ENCODE measurements around the gene CPN2. TPM values are rescaled to one million over a fixed set of nuclear protein-coding genes. Genes with fewer than 3 reads are reported as not detected.

The CPN2 gene
- total and polyA plus RNA-seq, 2 of the 8 experiments (the other 6 are each of a cell fraction or from before 2014, with no cell fraction given), result 0.03 TPM; not detected in 1

GRCh38 chr3:194308601-194309449 is 42.3 kb downstream of the CPN2 start:
- Histone ChIP-seq H3K23ac (ENCODE audit: insufficient read length) (no peak overlapping the region), H2BK120ac (replicated peaks; ENCODE audit: low read depth, low read length) (no peak overlapping the region), H3K14ac (ENCODE audit: insufficient read length) (no peak overlapping the region), H3K4me2 (ENCODE audit: insufficient read depth in 1 of 2, low read depth in 2 of 2, low read length in 2 of 2) (no peak overlapping the region), H3K27me3 (replicated peaks in 1 of 4; ENCODE audit: control insufficient read depth in 3 of 4, extremely low read depth in 1 of 4, insufficient read depth in 3 of 4, low read length in 3 of 4) (peaks cover 0 to 9% (median under 1%) of the 10 kb centered on the region in 4 experiments; a peak in 1 of 7 replicates), H3K4me3 (ENCODE audit: extremely low read depth in 1 of 4, insufficient read depth in 2 of 4, low read depth in 3 of 4, low read length in 4 of 4) (no peak overlapping the region), H3K36me3 (ENCODE audit: control insufficient read depth in 2 of 4, insufficient read depth in 4 of 4, low read length in 3 of 4) (no peaks in the 10 kb centered on the region), H3K18ac (ENCODE audit: extremely low read depth, low read length) (no peak overlapping the region), H4K5ac (ENCODE audit: insufficient read length, low read depth, low read length) (no peak overlapping the region), H3K79me1 (ENCODE audit: low read depth, low read length) (no peaks in the 10 kb centered on the region), H2BK20ac (ENCODE audit: low read length) (no peak overlapping the region), H3K56ac (replicated peaks; ENCODE audit: insufficient read length, low read depth, low read length) (no peak overlapping the region), H4K20me1 (replicated peaks in 1 of 2; ENCODE audit: control insufficient read depth in 1 of 2, insufficient read depth in 2 of 2, low read length in 2 of 2) (no peaks in the 10 kb centered on the region), H2BK12ac (ENCODE audit: low read depth, low read length) (0 out of 2 replicates have a peak overlapping the region, but pooled peaks have one; percentile 52), H2AFZ (ENCODE audit: low read length) (no peak overlapping the region), H3K9me3 (ENCODE audit: insufficient read depth in 2 of 2, low read depth in 1 of 2, low read length in 1 of 2) (no peaks in the 10 kb centered on the region), H3K9ac (replicated peaks in 1 of 4; ENCODE audit: extremely low read depth in 1 of 4, low read depth in 3 of 4, low read length in 3 of 4) (no peak overlapping the region), H3K79me2 (ENCODE audit: control insufficient read depth in 1 of 2, insufficient read depth in 2 of 2, low read length in 2 of 2) (no peaks in the 10 kb centered on the region), H3K23me2 (ENCODE audit: low read depth, low read length) (peaks cover 2% of the 10 kb centered on the region; the same call in 1 of the 2 replicates), H4K8ac (ENCODE audit: extremely low read depth, insufficient read depth, low read length) (no peak overlapping the region), H2BK15ac (ENCODE audit: low read length) (no peak overlapping the region), H3K27ac (ENCODE audit: low read depth, low read length) (no peak overlapping the region), H2AK5ac (ENCODE audit: low read depth, low read length) (no peak overlapping the region), H4K91ac (replicated peaks; ENCODE audit: insufficient read length, low read length) (no peak overlapping the region), H3K4ac (replicated peaks; ENCODE audit: insufficient read length, low read depth, low read length) (no peak overlapping the region), H3K4me1 (replicated peaks in 1 of 4; ENCODE audit: control insufficient read depth in 3 of 4, insufficient read depth in 4 of 4, low read length in 3 of 4) (peaks cover 6 to 30% (median 17%) of the 10 kb centered on the region in 4 experiments), H2BK5ac (ENCODE audit: low read depth, low read length) (no peak overlapping the region)
- DNase-seq (ENCODE audit: low read depth in 1 of 2, low spot score in 2 of 2) (no peak), FAIRE-seq (no peak)
- CTCF ChIA-PET (ENCODE audit: partially characterized antibody), result interaction anchor here (0.6 to 3.5 kb wide), 7 partner anchors 8 to 528 kb away, joined by 3 to 13 read pairs (median 4); no protein-coding TSS in a partner anchor
- WGBS, 2 experiments (ENCODE audit: extremely low coverage in 1 of 2, insufficient coverage in 1 of 2, insufficient read length in 1 of 2, insufficient replicate concordance in 2 of 2, low coverage in 1 of 2, low lambda C conversion rate in 2 of 2, missing lambda C conversion rate in 1 of 2), result 86% methylated on average over 8 of the region's 8 CpGs; no CpG with 5 or more reads in 1 of the 2 experiments
- POLR2A ChIA-PET (ENCODE audit: partially characterized antibody), result interaction anchor here (0.6 to 4.8 kb wide), 4 partner anchors 11 to 147 kb away, joined by 3 to 28 read pairs (median 4); no protein-coding TSS in a partner anchor
- TF ChIP-seq JUND (IDR thresholded peaks at IDR 0.05; ENCODE audit: low read length) (no peak), KDM1A (IDR thresholded peaks at IDR 0.05; ENCODE audit: borderline replicate concordance, low read length) (no peak), KDM4A (IDR thresholded peaks at IDR 0.05; ENCODE audit: low read depth, low read length, severe bottlenecking) (no peak)
- TF ChIP-seq, protein P1, sequence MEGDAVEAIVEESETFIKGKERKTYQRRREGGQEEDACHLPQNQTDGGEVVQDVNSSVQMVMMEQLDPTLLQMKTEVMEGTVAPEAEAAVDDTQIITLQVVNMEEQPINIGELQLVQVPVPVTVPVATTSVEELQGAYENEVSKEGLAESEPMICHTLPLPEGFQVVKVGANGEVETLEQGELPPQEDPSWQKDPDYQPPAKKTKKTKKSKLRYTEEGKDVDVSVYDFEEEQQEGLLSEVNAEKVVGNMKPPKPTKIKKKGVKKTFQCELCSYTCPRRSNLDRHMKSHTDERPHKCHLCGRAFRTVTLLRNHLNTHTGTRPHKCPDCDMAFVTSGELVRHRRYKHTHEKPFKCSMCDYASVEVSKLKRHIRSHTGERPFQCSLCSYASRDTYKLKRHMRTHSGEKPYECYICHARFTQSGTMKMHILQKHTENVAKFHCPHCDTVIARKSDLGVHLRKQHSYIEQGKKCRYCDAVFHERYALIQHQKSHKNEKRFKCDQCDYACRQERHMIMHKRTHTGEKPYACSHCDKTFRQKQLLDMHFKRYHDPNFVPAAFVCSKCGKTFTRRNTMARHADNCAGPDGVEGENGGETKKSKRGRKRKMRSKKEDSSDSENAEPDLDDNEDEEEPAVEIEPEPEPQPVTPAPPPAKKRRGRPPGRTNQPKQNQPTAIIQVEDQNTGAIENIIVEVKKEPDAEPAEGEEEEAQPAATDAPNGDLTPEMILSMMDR (IDR thresholded peaks at IDR 0.05; ENCODE audit: control extremely low read depth in 1 of 3, insufficient read depth in 1 of 3, low read depth in 1 of 3, low read length in 3 of 3), result no peak

Measured in H1 (cell line).